ENCODE measurements around the gene SEL1L. TPM values are rescaled to one million over a fixed set of nuclear protein-coding genes. Genes with fewer than 3 reads are reported as not detected.

SEL1L gene
- total RNA-seq, 2 experiments from 2014 or later = 40.5 to 41.2 TPM

GRCh38 chr14:81450976-81451375 is 82.7 kb downstream of the SEL1L start:
- intact Hi-C loops (cut with micrococcal nuclease) = no loop called here
- CTCF ChIA-PET = interaction anchor here (0.7 to 7.1 kb wide), 2 partner anchors 181 to 1305 kb away, joined by 3 to 100 read pairs; no protein-coding TSS in a partner anchor

GRCh38 chr14:81450100-81450531 is 83.5 kb downstream of the SEL1L start:
- no peak for DNase-seq
- peaks cover 16% of the 10 kb centered on the region for H3K27me3 Mint-ChIP-seq (ENCODE audit: low read depth)
- H3K36me3 Mint-ChIP-seq (ENCODE audit: low read depth) = no peaks in the 10 kb centered on the region
- H3K9me3 Mint-ChIP-seq = no peaks in the 10 kb centered on the region
- H3K4me3 Mint-ChIP-seq = no peak overlapping the region
- intact Hi-C loops (cut with micrococcal nuclease) = no loop called here
- CTCF ChIA-PET = interaction anchor here (1.7 to 7.1 kb wide), 2 partner anchors 14 to 180 kb away, joined by 5 to 100 read pairs; no protein-coding TSS in a partner anchor
- no peak overlapping the region for H3K27ac Mint-ChIP-seq
- H3K4me1 Mint-ChIP-seq (ENCODE audit: low read depth) = peaks cover 7% of the 10 kb centered on the region

More at GRCh38 chr14:81450976-81451375, 82.7 kb downstream of the SEL1L start:
- no peak for DNase-seq
- no peak overlapping the region for H3K4me3 Mint-ChIP-seq
- no peaks in the 10 kb centered on the region for H3K9me3 Mint-ChIP-seq
- H3K27ac Mint-ChIP-seq = no peak overlapping the region
- H3K27me3 Mint-ChIP-seq (ENCODE audit: low read depth) = peaks cover 13% of the 10 kb centered on the region
- peaks cover 13% of the 10 kb centered on the region for H3K4me1 Mint-ChIP-seq (ENCODE audit: low read depth)
- H3K36me3 Mint-ChIP-seq (ENCODE audit: low read depth) = no peaks in the 10 kb centered on the region

GRCh38 chr14:81449576-81449975 is 84.1 kb downstream of the SEL1L start:
- DNase-seq = no peak
- intact Hi-C loops (cut with micrococcal nuclease) = no loop called here
- peaks cover 7% of the 10 kb centered on the region for H3K4me1 Mint-ChIP-seq (ENCODE audit: low read depth)
- H3K36me3 Mint-ChIP-seq (ENCODE audit: low read depth) = no peaks in the 10 kb centered on the region
- CTCF ChIA-PET = interaction anchor here (0.8 to 1.7 kb wide), 2 partner anchors 11 to 15 kb away, joined by 3 to 5 read pairs; no protein-coding TSS in a partner anchor
- H3K27ac Mint-ChIP-seq = no peak overlapping the region
- no peaks in the 10 kb centered on the region for H3K9me3 Mint-ChIP-seq
- H3K27me3 Mint-ChIP-seq (ENCODE audit: low read depth) = peaks cover 16% of the 10 kb centered on the region
- H3K4me3 Mint-ChIP-seq = no peak overlapping the region

- H3K27ac Mint-ChIP-seq = no peak overlapping the region
- intact Hi-C loops (cut with micrococcal nuclease) = no loop called here
- H3K27me3 Mint-ChIP-seq (ENCODE audit: low read depth) = peaks cover 16% of the 10 kb centered on the region
- H3K4me3 Mint-ChIP-seq = no peak overlapping the region
- CTCF ChIA-PET = interaction anchor here (0.8 to 1.7 kb wide), 2 partner anchors 12 to 15 kb away, joined by 3 to 5 read pairs; no protein-coding TSS in a partner anchor
- DNase-seq = no peak
- no peaks in the 10 kb centered on the region for H3K36me3 Mint-ChIP-seq (ENCODE audit: low read depth)
- peaks cover 7% of the 10 kb centered on the region for H3K4me1 Mint-ChIP-seq (ENCODE audit: low read depth)
- no peaks in the 10 kb centered on the region for H3K9me3 Mint-ChIP-seq
Measured at GRCh38 chr14:81449114-81449513, 84.5 kb downstream of the SEL1L start.

- Mint-ChIP-seq H3K4me1 (ENCODE audit: low read depth) (no peaks in the 10 kb centered on the region), H3K9me3 (no peaks in the 10 kb centered on the region), H3K27me3 (ENCODE audit: low read depth) (peaks cover 29% of the 10 kb centered on the region), H3K27ac (no peak overlapping the region), H3K4me3 (no peak overlapping the region), H3K36me3 (ENCODE audit: low read depth) (no peaks in the 10 kb centered on the region)
- intact Hi-C loops (cut with micrococcal nuclease) = no loop called here
- CTCF ChIA-PET = interaction anchor here (1.6 kb wide), 1 partner anchor 178 kb away, joined by 3 read pairs; no protein-coding TSS in a partner anchor
- no peak for DNase-seq
Measured at GRCh38 chr14:81447021-81447764, 86.5 kb downstream of the SEL1L start.

- intact Hi-C loops (cut with micrococcal nuclease) = no loop called here
Measured at GRCh38 chr14:81446279-81447007, 87.2 kb downstream of the SEL1L start.

GRCh38 chr14:81441626-81442134 is 92.0 kb downstream of the SEL1L start:
- intact Hi-C loops (cut with micrococcal nuclease) = no loop called here
- Mint-ChIP-seq H3K9me3 (no peaks in the 10 kb centered on the region), H3K4me3 (no peak overlapping the region), H3K27ac (no peak overlapping the region), H3K36me3 (ENCODE audit: low read depth) (no peaks in the 10 kb centered on the region), H3K4me1 (ENCODE audit: low read depth) (peaks cover 5% of the 10 kb centered on the region), H3K27me3 (ENCODE audit: low read depth) (peaks cover 54% of the 10 kb centered on the region)
- CTCF ChIA-PET = interaction anchor here (1.8 kb wide), 1 partner anchor 12 kb away, joined by 9 read pairs; no protein-coding TSS in a partner anchor
- no peak for DNase-seq

More at GRCh38 chr14:81446279-81447007, 87.2 kb downstream of the SEL1L start:
- Mint-ChIP-seq H3K4me3 (no peak overlapping the region), H3K36me3 (ENCODE audit: low read depth) (no peaks in the 10 kb centered on the region), H3K9me3 (no peaks in the 10 kb centered on the region), H3K27me3 (ENCODE audit: low read depth) (peaks cover 33% of the 10 kb centered on the region), H3K4me1 (ENCODE audit: low read depth) (no peaks in the 10 kb centered on the region), H3K27ac (no peak overlapping the region)
- CTCF ChIA-PET = interaction anchor here (1.6 kb wide), 1 partner anchor 177 kb away, joined by 3 read pairs; no protein-coding TSS in a partner anchor
- no peak for DNase-seq

GRCh38 chr14:81440041-81440440 is 93.6 kb downstream of the SEL1L start:
- H3K9me3 Mint-ChIP-seq = no peaks in the 10 kb centered on the region
- peaks cover 59% of the 10 kb centered on the region for H3K27me3 Mint-ChIP-seq (ENCODE audit: low read depth)
- H3K27ac Mint-ChIP-seq = no peak overlapping the region
- intact Hi-C loops (cut with micrococcal nuclease) = no loop called here
- H3K4me1 Mint-ChIP-seq (ENCODE audit: low read depth) = peaks cover 10% of the 10 kb centered on the region
- no peak for DNase-seq
- no peaks in the 10 kb centered on the region for H3K36me3 Mint-ChIP-seq (ENCODE audit: low read depth)
- H3K4me3 Mint-ChIP-seq = no peak overlapping the region
- CTCF ChIA-PET = interaction anchor here (0.7 to 0.9 kb wide), 2 partner anchors 168 to 294 kb away, joined by 3 read pairs; no protein-coding TSS in a partner anchor

- no peak for DNase-seq
- Mint-ChIP-seq H3K4me1 (ENCODE audit: low read depth) (peaks cover 10% of the 10 kb centered on the region), H3K27me3 (ENCODE audit: low read depth) (peaks cover 69% of the 10 kb centered on the region), H3K36me3 (ENCODE audit: low read depth) (no peaks in the 10 kb centered on the region), H3K4me3 (peak overlapping the region; percentile 65), H3K9me3 (no peaks in the 10 kb centered on the region), H3K27ac (no peak overlapping the region)
- intact Hi-C loops (cut with micrococcal nuclease) = loop anchor here (5.0 kb wide), 1 partner anchor 215 kb away; the partner anchor contains the start of gene GTF2A1
- CTCF ChIA-PET = interaction anchor here (1.4 kb wide), 1 partner anchor 167 kb away, joined by 5 read pairs; no protein-coding TSS in a partner anchor
Measured at GRCh38 chr14:81437244-81437643, 96.4 kb downstream of the SEL1L start.

- intact Hi-C loops (cut with micrococcal nuclease) = loop anchor here (1.0 to 5.0 kb wide), 2 partner anchors 17 to 214 kb away; partner anchors contain the start of gene GTF2A1
- Mint-ChIP-seq H3K4me3 (peak overlapping the region; percentile 65), H3K27me3 (ENCODE audit: low read depth) (peaks cover 65% of the 10 kb centered on the region), H3K4me1 (ENCODE audit: low read depth) (peaks cover 10% of the 10 kb centered on the region), H3K36me3 (ENCODE audit: low read depth) (no peaks in the 10 kb centered on the region), H3K9me3 (no peaks in the 10 kb centered on the region), H3K27ac (no peak overlapping the region)
- CTCF ChIA-PET = interaction anchor here (0.6 to 1.4 kb wide), 4 partner anchors 25 to 168 kb away, joined by 3 to 5 read pairs (median 4); no protein-coding TSS in a partner anchor
- DNase-seq = peak; percentile 40
Measured at GRCh38 chr14:81436296-81437138, 97.1 kb downstream of the SEL1L start.
